ENCODE data around the gene SH3D19. TPM values are rescaled to one million over a fixed set of nuclear protein-coding genes. Genes with fewer than 3 reads are reported as not detected.

SH3D19 gene
- total and polyA plus RNA-seq, 8 donors: 11.0 to 129 (median 67.1) TPM

DNA sequence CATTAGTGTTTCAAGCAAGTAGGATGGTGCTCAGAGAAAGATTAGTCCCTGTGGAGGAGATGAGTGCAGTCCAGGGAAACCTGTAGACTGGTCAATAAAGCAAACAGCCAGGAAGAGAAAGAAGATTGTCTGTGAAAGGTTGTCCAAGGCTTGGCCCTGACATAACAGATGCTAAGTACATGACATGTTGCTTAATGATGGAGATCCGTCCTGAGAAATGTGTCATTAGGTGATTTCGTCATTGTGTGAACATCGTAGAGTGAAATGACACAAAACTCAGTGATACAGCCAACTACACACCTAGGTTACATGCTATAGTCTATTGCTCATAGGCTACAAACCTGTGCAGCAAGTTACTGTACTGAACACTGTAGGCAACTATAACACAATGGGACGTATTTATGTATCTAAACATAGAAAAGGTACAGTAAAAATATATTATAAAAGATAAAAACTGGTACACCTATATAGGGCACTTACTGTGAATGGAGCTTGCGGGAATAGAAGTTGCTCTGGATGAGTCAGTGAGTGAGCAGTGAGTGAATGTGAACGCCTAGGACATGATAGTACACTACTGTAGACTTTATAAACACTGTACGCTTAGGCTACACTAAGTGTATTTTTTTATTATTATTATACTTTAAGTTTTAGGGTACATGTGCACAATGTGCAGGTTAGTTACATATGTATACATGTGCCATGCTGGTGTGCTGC, 57.4 kb downstream of the SH3D19 start:
- no peak overlapping the region for H3K4me3 ChIP-seq
- H3K27me3 ChIP-seq: no peaks in the 10 kb centered on the region
- H3K36me3 ChIP-seq: no peaks in the 10 kb centered on the region
- TF ChIP-seq POLR2AphosphoS5 (IDR thresholded peaks at IDR 0.05) (no peak), CTCF (IDR thresholded peaks at IDR 0.05) (no peak), POLR2A (IDR thresholded peaks at IDR 0.05) (no peak), EP300 (IDR thresholded peaks at IDR 0.05) (no peak)
- DNase-seq: no peak
- H3K4me1 ChIP-seq: peaks cover 0 to 20% (median 3%) of the 10 kb centered on the region in 4 donors
- intact Hi-C loops (cut with DNase I; ENCODE audit: low total_unique reads): no loop called here
- 79 to 97% (median 87%) methylated on average over 7 of the region's 7 CpGs for WGBS, 5 donors
- H3K9me3 ChIP-seq: no peaks in the 10 kb centered on the region
- no peak overlapping the region for H3K27ac ChIP-seq

GRCh38 chr4:151267104-151267503, 58.3 kb downstream of the SH3D19 start:
- Histone ChIP-seq H3K36me3 (no peaks in the 10 kb centered on the region), H3K9me3 (no peaks in the 10 kb centered on the region), H3K27me3 (no peaks in the 10 kb centered on the region), H3K4me1 (peaks cover 0 to 17% (median 6%) of the 10 kb centered on the region in 4 donors), H3K27ac (no peak overlapping the region), H3K4me3 (no peak overlapping the region)
- intact Hi-C loops (cut with DNase I; ENCODE audit: low total_unique reads): no loop called here
- DNase-seq: no peak
- no peak for TF ChIP-seq POLR2AphosphoS5 (IDR thresholded peaks at IDR 0.05)
- WGBS, 5 donors: 64 to 75% (median 73%) methylated on average over 4 of the region's 4 CpGs

DNA sequence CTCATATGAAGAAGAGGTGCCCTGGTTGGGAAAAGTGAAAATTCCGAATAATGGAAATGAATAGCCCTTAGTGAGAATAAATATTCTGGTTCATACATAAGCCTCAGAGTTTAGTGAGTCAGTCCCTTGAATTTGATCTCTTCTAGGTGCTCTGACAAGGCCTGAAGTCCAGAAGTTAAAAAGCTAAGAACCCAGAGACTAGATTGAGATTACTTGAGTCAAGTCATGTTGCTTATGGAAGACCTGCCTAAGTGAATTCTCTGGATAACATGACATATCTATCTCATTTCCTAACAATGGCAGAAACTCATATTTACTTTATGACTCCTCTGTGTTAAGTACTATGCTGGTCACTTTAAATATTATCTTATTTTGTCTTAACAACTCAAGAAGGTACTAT, 58.9 kb downstream of the SH3D19 start:
- TF ChIP-seq EP300 (IDR thresholded peaks at IDR 0.05) (no peak), CTCF (IDR thresholded peaks at IDR 0.05) (no peak), POLR2A (IDR thresholded peaks at IDR 0.05) (no peak)
- Histone ChIP-seq H3K36me3 (no peaks in the 10 kb centered on the region), H3K4me1 (peaks cover 0 to 14% (median 7%) of the 10 kb centered on the region in 4 donors), H3K4me3 (no peak overlapping the region), H3K27me3 (no peaks in the 10 kb centered on the region), H3K27ac (no peak overlapping the region), H3K9me3 (no peaks in the 10 kb centered on the region)
- no peak for DNase-seq
- intact Hi-C loops (cut with DNase I; ENCODE audit: low total_unique reads): no loop called here
- 90 to 97% (median 94%) methylated on average over 1 of the region's 1 CpG for WGBS, 5 donors

DNA sequence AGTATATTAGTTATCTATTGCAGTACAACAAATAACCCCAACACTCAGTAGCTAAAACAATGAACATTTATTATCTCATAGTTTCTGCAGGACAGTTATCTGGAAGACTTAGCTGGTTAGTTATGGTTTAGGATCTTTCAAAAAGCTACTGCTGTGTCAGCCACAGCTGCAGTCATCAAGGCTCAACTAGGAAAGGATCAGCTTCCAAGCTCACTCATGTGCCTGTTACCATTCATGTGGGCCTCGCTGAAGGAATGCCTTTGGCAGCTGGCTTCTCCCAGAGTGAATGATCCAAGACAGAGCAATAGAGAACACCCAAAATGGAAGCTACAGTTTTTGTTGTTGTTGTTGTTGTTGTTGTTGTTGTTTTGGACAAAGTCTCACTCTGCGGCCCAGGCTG, 62.0 kb downstream of the SH3D19 start:
- H3K4me1 ChIP-seq: peaks cover 0 to 14% (median 7%) of the 10 kb centered on the region in 4 donors
- H3K4me3 ChIP-seq: no peak overlapping the region
- no peaks in the 10 kb centered on the region for H3K27me3 ChIP-seq
- TF ChIP-seq POLR2AphosphoS5 (IDR thresholded peaks at IDR 0.05) (no peak), EP300 (IDR thresholded peaks at IDR 0.05) (no peak), POLR2A (IDR thresholded peaks at IDR 0.05) (no peak), CTCF (IDR thresholded peaks at IDR 0.05) (no peak)
- no peak overlapping the region for H3K27ac ChIP-seq
- DNase-seq: no peak
- intact Hi-C loops (cut with DNase I; ENCODE audit: low total_unique reads): no loop called here
- H3K36me3 ChIP-seq: no peaks in the 10 kb centered on the region
- no peaks in the 10 kb centered on the region for H3K9me3 ChIP-seq
- WGBS, 5 donors: 80 to 95% (median 88%) methylated on average over 2 of the region's 2 CpGs

DNA sequence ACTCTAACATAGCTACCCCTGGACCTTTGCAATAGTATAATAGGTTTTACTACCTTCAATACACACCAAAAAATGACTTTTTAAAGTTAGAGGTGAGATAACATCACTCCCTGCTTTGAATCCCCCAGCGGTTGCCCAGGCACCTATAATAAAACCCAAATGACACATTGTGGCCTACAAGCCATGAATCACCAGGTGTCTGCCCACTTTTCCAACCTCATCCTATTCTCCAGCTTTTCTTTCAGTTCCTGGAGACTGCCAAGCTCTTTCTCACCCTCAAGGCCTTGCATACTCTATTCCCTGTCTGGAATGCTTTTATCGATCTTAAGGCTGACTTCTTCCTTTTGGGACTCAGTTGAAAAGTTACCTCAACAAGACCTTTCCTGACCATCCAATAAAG, 64.9 kb downstream of the SH3D19 start:
- Histone ChIP-seq H3K27me3 (no peaks in the 10 kb centered on the region), H3K9me3 (no peaks in the 10 kb centered on the region), H3K36me3 (no peaks in the 10 kb centered on the region), H3K4me1 (peaks cover 0 to 19% (median 3%) of the 10 kb centered on the region in 4 donors), H3K4me3 (no peak overlapping the region), H3K27ac (no peak overlapping the region)
- intact Hi-C loops (cut with DNase I; ENCODE audit: low total_unique reads): no loop called here
- 94 to 100% (median 98%) methylated on average over 2 of the region's 2 CpGs for WGBS, 5 donors
- no peak for DNase-seq
- TF ChIP-seq EP300 (IDR thresholded peaks at IDR 0.05) (no peak), POLR2AphosphoS5 (IDR thresholded peaks at IDR 0.05) (no peak), CTCF (IDR thresholded peaks at IDR 0.05) (no peak), POLR2A (IDR thresholded peaks at IDR 0.05) (no peak)
